ENCODE data around the gene MTCP1.
A peak's percentile ranks its signal among the peaks of the same experiment; 100 is the strongest.

Gene MTCP1

DNA sequence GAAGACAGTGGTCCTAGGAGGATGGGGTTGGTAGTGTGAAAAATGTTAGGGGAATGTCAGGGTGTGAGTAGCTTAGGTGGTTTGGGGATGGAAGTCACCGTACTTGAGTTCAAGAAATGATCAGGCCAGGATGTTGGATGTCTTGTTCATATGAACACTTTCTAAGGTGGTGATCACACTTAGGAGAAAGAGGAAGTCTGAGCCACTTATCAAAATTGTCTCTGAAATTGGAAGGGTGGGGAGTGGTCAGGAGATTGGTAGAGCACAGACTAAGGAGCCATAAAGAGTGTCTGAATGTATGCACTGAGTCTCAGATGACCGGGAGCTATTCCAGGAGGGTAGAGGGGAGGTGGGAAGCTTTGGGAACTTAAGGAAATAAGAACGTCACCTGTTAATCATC, 17.3 kb downstream of the MTCP1 start:
- no peak for DNase-seq (ENCODE audit: low spot score)

DNA sequence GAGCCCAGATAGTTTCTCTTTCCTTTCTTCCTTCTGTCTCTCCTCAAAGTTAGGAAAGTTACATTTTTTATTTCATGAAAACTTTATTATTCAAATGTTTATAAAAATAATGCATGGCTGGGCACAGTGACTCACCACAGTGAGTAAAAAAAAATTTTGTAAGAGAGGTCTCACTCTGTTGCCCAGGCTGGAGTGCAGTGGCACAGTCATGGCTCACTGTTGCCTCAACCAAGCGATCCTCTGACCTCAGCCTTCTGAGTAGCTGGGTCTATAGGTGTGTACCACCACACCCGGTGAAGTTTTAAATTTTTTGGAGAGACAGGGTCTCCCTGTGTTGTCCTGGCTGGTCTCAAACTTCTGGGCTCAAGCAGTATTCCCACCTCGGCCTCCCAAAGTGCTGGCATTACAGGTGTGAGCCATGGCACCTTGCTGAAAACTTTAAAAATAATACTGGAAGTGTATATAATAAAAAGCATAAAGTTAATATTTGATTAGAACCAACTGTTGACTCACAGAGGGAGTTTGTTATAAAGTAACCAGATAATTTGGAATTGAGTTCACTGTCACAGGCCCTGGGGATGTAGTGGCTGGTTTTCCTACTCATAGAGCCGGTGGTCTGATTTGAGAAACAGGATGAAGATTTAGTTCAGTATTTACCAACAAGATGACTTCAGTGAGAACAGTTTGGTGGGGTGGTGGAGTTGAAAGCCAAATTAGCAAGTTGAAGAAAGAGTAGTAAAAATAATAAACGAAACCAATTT, 18.0 kb downstream of the MTCP1 start:
- no peak for DNase-seq (ENCODE audit: low spot score)

DNA sequence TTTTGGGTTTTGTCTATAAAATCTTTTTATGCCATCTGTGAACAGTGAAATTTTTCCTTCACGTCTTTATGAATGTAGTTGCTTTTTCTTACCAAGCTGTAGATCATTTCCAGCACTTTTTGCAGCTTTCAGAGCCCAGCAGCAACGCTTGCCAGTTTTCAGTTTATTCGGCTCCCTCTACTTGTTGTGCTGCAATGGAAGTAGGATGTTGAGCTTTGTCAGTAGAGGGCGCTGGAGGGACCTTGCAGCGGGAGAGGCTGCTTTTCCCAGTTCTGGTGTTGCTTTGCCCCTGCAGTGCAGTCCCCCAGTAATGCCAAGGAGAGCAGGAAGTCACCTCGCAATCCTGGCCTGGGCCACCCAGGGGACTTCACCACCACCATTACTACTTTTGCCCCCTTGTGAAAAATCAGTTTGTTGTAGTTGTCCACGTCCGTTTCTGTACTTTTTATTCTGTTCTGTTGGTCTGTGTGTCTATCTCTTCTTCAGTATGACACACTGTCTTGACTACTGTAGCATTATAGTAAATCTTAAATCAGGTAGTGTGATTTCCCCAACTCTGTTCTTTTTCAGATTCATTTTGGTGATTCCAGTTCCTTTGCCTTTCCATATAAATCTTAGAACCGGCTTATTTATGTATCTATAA, 21.8 kb downstream of the MTCP1 start:
- peak; percentile 21 for DNase-seq (ENCODE audit: low spot score)

DNA sequence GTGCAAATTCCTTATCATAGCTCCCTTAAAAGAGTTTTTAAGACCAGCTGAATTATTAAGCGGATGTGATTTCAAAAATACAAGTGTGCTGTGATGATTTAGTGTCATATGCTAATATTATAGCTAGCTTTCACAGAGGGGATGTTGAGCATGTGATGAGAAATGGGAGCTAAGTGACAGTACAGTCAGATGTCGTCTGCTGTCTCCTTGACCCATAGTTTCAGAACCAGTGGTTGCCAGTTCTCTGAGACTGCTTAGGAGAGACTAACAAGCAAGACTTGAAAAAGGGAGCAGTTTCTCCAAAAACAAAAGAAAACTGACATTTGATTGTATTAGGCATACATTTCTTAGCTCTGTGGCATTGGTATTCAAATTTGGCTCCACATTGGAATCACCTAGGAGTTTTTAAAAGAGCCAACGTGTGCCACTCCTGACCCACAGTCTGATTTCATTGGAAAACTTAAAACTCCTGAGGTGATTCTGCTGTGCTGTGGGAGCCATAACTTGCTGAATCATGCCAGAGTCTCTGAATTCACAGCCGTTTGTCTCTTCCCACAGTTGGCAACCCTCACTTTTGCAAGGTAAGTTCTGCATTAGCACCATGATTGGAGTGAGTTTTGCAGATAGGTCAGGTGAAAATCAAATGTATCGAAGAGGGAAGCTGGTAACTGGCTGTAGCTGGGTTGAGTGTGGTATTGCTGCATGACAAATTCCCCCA, 24.0 kb downstream of the MTCP1 start:
- no peak for DNase-seq (ENCODE audit: low spot score)

DNA sequence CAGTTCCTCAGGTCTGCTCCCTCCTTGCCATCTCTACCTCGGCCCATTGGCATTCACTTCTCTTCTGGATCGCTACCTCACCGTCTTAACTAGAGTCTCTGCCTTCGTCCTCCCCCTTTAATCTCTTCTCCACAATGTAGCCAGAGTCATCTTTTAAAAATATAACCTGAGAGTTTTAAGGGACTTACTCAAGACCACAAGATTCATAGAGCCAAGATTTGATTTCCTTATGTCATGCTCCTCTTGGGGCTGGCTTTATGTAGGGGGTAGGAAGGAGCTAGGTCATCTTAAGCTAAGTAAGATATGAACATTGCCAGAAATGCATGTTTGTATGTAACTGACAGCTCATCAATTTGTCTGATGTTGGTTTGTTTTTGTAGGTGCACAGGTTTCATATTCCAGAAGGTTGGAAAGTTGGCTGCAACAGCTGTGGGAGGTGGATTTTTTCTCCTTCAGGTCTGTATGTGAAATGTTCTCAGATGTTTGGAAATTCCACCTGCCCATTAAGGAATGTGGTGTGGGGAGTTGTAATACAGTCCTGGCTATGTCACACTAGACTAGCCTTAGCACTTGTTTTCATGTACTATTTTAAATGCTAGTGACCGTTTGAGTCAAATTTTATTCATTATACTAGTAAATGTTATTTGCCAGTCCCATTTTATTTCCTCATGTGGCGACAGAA, 24.7 kb downstream of the MTCP1 start:
- DNase-seq (ENCODE audit: low spot score) = no peak

- no peak for DNase-seq (ENCODE audit: low spot score)
These were observed 35.2 kb downstream of the MTCP1 start for GRCh38 chrX:155035688-155036087.

GRCh38 chrX:155031657-155032056, 39.3 kb downstream of the MTCP1 start:
- DNase-seq (ENCODE audit: low spot score) = no peak

DNA sequence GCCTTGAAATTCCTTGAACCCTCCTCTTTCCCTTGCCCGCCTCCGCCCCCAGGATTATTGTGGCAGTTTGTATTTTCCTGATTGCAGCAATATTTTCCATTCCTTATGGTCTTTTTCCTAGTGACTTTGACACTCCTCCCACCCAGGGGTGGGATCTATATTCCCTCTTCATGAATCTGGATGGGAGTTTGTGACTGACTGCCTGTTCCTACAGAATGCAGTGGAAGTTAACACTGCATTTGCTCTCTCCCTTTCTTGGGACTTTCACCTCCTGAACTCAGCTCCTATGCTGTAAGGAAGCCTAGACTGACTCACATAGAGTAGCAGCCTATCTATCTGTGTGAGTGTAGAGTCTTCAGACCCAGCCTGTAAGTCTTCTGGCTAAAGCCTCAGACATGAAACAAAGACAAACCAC, 42.1 kb downstream of the MTCP1 start:
- no peak for DNase-seq (ENCODE audit: low spot score)

DNA sequence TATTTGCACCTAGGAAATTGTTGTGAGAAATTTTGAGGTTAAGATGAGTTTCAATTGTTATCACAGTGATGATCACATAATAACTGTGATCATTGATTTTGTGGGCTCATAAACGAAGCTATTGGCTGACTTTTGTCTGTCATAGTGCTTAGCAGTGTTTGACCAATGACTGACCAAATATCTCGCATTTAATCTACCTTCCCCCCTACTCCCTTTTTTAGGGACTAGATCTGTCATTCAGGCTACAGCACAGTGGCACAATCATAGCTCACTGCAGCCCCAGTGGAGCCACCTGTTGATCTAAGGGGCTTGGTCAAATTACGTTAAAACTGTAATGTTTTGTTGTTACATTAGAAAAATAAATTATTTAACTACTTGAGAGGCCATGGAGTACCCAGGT, 42.8 kb downstream of the MTCP1 start:
- DNase-seq (ENCODE audit: low spot score) = no peak

GRCh38 chrX:155027509-155028066, 43.3 kb downstream of the MTCP1 start:
- no peak for DNase-seq (ENCODE audit: low spot score)

- DNase-seq (ENCODE audit: low spot score) = peak; percentile 75
These were observed 44.0 kb downstream of the MTCP1 start, which contains the start of gene FUNDC2 for GRCh38 chrX:155026727-155027508. Gene FUNDC2 (plus strand): TSS chrX:155026844. CDS start chrX:155026939, 95 bp downstream.

- no peak for DNase-seq (ENCODE audit: low spot score)
These were observed 44.6 kb downstream of the MTCP1 start for GRCh38 chrX:155026420-155026726.

GRCh38 chrX:155023907-155024833, 46.8 kb downstream of the MTCP1 start:
- DNase-seq (ENCODE audit: low spot score) = no peak

DNA sequence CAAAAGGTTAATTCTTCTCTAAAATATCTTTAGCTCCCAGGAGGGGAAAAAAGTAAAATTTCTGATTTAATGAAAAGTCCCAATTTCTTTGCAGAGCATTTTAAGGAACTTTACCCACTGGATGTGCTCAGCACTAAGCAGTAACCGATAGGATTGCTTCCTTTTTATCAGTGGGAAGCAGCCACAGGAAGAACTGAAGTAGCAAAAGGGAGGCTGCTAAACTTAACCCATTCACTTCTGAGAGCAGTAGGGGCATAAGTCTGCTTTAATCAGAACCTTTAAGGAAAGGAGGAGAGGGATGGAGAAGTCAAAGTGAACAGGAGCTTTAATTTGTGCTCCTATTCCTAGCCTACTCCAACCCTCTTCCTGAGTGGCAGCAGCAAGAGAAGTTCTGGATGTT, 48.4 kb downstream of the MTCP1 start, which contains the start of gene F8:
F8 (minus strand) TSS at position 139 of the 400 bp plus-strand sequence. CDS start 171 bp downstream, outside the sequence.
- DNase-seq (ENCODE audit: low spot score) = no peak

DNA sequence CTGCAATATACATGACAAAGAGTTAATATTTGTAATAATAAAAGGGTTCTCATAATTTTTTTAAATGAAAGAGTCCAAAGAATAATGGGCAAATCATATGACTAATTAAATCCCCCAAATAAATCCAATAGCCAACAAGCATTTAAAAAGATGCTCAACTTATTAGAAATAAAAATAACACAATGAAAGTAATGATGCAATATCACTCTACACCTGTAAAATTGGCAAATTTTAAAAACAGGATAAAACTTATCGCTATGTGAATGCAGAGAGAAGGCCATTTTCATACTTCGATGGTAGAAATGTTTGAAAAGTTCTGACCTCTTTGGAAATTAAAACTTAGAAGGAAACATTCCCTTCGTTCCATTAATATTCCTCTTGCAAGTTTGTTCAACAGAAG, 50.3 kb downstream of the MTCP1 start:
- DNase-seq (ENCODE audit: low spot score) = no peak

Measured in hepatic stellate cell (primary cell).